Astrocyte (in vitro differentiated cells and primary cell): ENCODE results near the gene ZNF333.

Experiments used
- CTCF ChIP-seq: IDR thresholded peaks from 2 replicates; pipeline ENCODE4 v1.5.1; 2011; ENCODE audit warnings: low read depth, mild to moderate bottlenecking, inconsistent platforms, low read length, moderate library complexity; ENCODE audit not compliant: insufficient read depth
- EZH2 ChIP-seq: IDR thresholded peaks from 2 replicates; pipeline ENCODE4 v1.6.1; 2012; ENCODE audit warnings: mild to moderate bottlenecking, low read length, inconsistent platforms; ENCODE audit not compliant: insufficient read depth

GRCh38 chr19:14649020-14649419 is 40.8 kb upstream of the ZNF333 start:
- TF ChIP-seq CTCF = no peak
- no peak for TF ChIP-seq EZH2
